ENCODE results near the gene CCNJL. TPM values are rescaled to one million over a fixed set of nuclear protein-coding genes. Genes with fewer than 3 reads are reported as not detected.

CCNJL gene
- total RNA-seq, 1 donor from 2014 or later: 9.4 TPM

DNA sequence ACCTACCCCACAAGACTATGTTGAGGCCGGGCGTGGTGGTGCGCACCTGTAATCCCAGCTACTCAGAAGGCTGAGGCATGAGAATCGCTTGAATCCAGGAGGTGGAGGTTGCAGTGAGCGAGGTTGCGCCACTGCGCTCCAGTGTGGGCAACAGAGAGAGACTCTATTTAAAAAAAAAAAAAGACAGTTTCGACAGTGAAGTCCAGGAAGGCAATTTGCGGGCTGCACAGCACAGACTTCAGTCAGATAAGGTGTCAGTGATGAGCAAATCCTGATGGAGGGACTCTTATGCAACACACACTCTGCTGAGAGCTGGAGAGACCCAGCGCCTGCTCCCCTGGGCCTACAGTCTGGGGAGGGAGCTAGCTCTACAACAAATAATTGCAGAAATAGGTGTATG lies 14.2 kb downstream of the CCNJL start:
- Mint-ChIP-seq H3K27me3 (ENCODE audit: insufficient read depth, low read depth) (no peaks in the 10 kb centered on the region), H3K36me3 (peaks cover 21% of the 10 kb centered on the region), H3K9me3 (no peaks in the 10 kb centered on the region), H3K4me1 (peaks cover 34% of the 10 kb centered on the region), H3K4me3 (no peak overlapping the region), H3K27ac (no peak overlapping the region)
- no peaks in the 10 kb centered on the region for H3K9me3 ChIP-seq (ENCODE audit: low read depth)
- no peak overlapping the region for H3K9ac ChIP-seq
- H4K20me1 ChIP-seq (ENCODE audit: low read depth): peaks cover 29% of the 10 kb centered on the region
- TF ChIP-seq, protein P1, sequence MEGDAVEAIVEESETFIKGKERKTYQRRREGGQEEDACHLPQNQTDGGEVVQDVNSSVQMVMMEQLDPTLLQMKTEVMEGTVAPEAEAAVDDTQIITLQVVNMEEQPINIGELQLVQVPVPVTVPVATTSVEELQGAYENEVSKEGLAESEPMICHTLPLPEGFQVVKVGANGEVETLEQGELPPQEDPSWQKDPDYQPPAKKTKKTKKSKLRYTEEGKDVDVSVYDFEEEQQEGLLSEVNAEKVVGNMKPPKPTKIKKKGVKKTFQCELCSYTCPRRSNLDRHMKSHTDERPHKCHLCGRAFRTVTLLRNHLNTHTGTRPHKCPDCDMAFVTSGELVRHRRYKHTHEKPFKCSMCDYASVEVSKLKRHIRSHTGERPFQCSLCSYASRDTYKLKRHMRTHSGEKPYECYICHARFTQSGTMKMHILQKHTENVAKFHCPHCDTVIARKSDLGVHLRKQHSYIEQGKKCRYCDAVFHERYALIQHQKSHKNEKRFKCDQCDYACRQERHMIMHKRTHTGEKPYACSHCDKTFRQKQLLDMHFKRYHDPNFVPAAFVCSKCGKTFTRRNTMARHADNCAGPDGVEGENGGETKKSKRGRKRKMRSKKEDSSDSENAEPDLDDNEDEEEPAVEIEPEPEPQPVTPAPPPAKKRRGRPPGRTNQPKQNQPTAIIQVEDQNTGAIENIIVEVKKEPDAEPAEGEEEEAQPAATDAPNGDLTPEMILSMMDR (IDR thresholded peaks at IDR 0.05): no peak
- no peak for TF ChIP-seq EZH2phosphoT487 (IDR thresholded peaks at IDR 0.05)
- no peak for TF ChIP-seq EZH2 (IDR thresholded peaks at IDR 0.05)
- H3K4me1 ChIP-seq: peaks cover 12% of the 10 kb centered on the region
- H3K27me3 ChIP-seq: no peaks in the 10 kb centered on the region
- H3K4me3 ChIP-seq: no peak overlapping the region
- H3K79me2 ChIP-seq (ENCODE audit: low read depth): peaks cover under 1% of the 10 kb centered on the region
- H3K27ac ChIP-seq: no peak overlapping the region
- no peaks in the 10 kb centered on the region for H3K36me3 ChIP-seq
- H2AFZ ChIP-seq (replicated peaks): no peak overlapping the region
- no peaks in the 10 kb centered on the region for H3F3A ChIP-seq (ENCODE audit: low read depth)
- H3K4me2 ChIP-seq: no peak overlapping the region
- DNase-seq (ENCODE audit: low spot score): no peak

DNA sequence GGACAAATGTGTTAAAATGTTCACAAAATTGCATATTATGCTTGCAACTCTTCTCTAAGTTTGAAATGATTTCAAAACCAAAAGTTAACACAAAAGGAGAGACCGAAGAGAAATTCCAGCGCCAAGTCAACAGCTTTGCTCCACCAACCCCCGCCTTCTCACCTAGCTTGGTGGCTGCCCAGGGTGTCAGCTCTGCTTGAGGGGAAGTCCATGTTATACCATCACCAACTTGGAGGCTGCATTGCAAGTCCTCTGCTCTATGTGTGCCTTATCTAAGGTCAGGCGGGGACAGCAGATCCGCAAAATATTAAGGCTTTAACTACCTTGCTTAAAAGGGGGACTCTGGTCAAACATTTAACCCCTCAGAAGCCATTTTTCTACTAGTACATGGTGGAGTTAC lies 14.6 kb downstream of the CCNJL start:
- Mint-ChIP-seq H3K9me3 (no peaks in the 10 kb centered on the region), H3K27me3 (ENCODE audit: insufficient read depth, low read depth) (no peaks in the 10 kb centered on the region), H3K27ac (no peak overlapping the region), H3K36me3 (peaks cover 23% of the 10 kb centered on the region), H3K4me1 (peaks cover 34% of the 10 kb centered on the region), H3K4me3 (no peak overlapping the region)
- Histone ChIP-seq H3K4me2 (no peak overlapping the region), H2AFZ (replicated peaks) (no peak overlapping the region), H3K27me3 (no peaks in the 10 kb centered on the region), H3K27ac (no peak overlapping the region), H3K9me3 (ENCODE audit: low read depth) (no peaks in the 10 kb centered on the region), H3K4me1 (peaks cover 12% of the 10 kb centered on the region), H3F3A (ENCODE audit: low read depth) (no peaks in the 10 kb centered on the region), H3K9ac (no peak overlapping the region), H3K4me3 (no peak overlapping the region), H3K36me3 (no peaks in the 10 kb centered on the region), H4K20me1 (ENCODE audit: low read depth) (peaks cover 29% of the 10 kb centered on the region), H3K79me2 (ENCODE audit: low read depth) (peaks cover 4% of the 10 kb centered on the region)
- DNase-seq (ENCODE audit: low spot score): no peak
- TF ChIP-seq EZH2 (IDR thresholded peaks at IDR 0.05) (no peak), EZH2phosphoT487 (IDR thresholded peaks at IDR 0.05) (no peak)
- TF ChIP-seq, protein P1 (IDR thresholded peaks at IDR 0.05): no peak

DNA sequence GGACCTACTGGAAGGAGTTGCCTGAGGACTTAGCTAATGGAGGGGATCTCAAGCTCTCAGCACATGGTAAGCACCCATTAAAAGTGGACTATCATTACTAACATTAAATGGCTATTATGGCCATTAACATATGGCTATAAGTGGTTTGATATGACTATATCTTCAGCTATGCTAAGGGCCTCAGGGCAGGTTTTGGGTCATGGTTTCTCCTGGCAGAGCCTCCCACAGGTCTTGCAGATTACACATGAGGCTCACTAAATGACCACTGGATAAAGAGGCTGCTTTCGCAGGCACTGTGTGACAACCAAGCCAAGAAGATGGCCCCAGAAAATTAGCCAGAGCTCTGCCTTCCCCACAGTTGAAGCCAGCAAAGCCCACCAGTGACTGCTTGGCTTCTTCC lies 15.4 kb downstream of the CCNJL start:
- no peaks in the 10 kb centered on the region for H3K9me3 Mint-ChIP-seq
- no peak for DNase-seq (ENCODE audit: low spot score)
- Histone ChIP-seq H3K9ac (no peak overlapping the region), H3K79me2 (ENCODE audit: low read depth) (peaks cover 7% of the 10 kb centered on the region), H3K27ac (no peak overlapping the region), H3K27me3 (no peaks in the 10 kb centered on the region), H3K4me1 (peaks cover 12% of the 10 kb centered on the region), H3K4me3 (no peak overlapping the region), H3K36me3 (no peaks in the 10 kb centered on the region), H4K20me1 (ENCODE audit: low read depth) (peaks cover 29% of the 10 kb centered on the region), H3K4me2 (no peak overlapping the region), H2AFZ (replicated peaks) (no peak overlapping the region), H3K9me3 (ENCODE audit: low read depth) (no peaks in the 10 kb centered on the region), H3F3A (ENCODE audit: low read depth) (no peaks in the 10 kb centered on the region)
- no peak overlapping the region for H3K27ac Mint-ChIP-seq
- H3K36me3 Mint-ChIP-seq: peaks cover 21% of the 10 kb centered on the region
- H3K4me3 Mint-ChIP-seq: no peak overlapping the region
- peaks cover 34% of the 10 kb centered on the region for H3K4me1 Mint-ChIP-seq
- TF ChIP-seq, protein P1 (IDR thresholded peaks at IDR 0.05): no peak
- TF ChIP-seq EZH2 (IDR thresholded peaks at IDR 0.05) (no peak), EZH2phosphoT487 (IDR thresholded peaks at IDR 0.05) (no peak)
- H3K27me3 Mint-ChIP-seq (ENCODE audit: insufficient read depth, low read depth): no peaks in the 10 kb centered on the region
